Caco-2 (cell line): ENCODE results near the gene PHC2. TPM values are rescaled to one million over a fixed set of nuclear protein-coding genes. Genes with fewer than 3 reads are reported as not detected.
A peak's percentile ranks its signal among the peaks of the same experiment; 100 is the strongest.

Experiments
- BruUV-seq: library from RNA; stranded (reverse); fragments of 400-500 nt; replicated peaks from 2 replicates; lab custom pipeline; 2021; lab: Mats Ljungman, UMichigan
- CTCF ChIA-PET: fragments of 300-600 bp; sonication (Branson Sonifier 250); formaldehyde crosslinking; loops from one replicate; lab custom pipeline; 2022; ENCODE audit warnings: antibody characterized with exemption; lab: Charles Lee
- POLR2A ChIA-PET: fragments of 300-600 bp; sonication (Branson Sonifier 250); formaldehyde crosslinking; loops from one replicate; lab custom pipeline; 2022; ENCODE audit warnings: antibody characterized with exemption; lab: Charles Lee
- DNase-seq, 2 experiments: peaks; one replicate each; pipeline versions ENCODE4 v3.0.0 to v3.0.0-alpha.2; 2020 to 2022
- H3K27me3 ChIP-seq: replicated peaks from 2 replicates; pipeline ENCODE4 v1.6.0; 2011; ENCODE audit warnings: low read length; ENCODE audit not compliant: control insufficient read depth, insufficient read depth
- H3K36me3 ChIP-seq: 2 replicates; pipeline ENCODE4 v1.5.1; 2011; ENCODE audit warnings: low read length; ENCODE audit not compliant: control insufficient read depth, insufficient read depth
- H3K4me1 ChIP-seq: fragments of 250-450 bp; sonication (Bioruptor Pico); 2 replicates; pipeline ENCODE4 v1.5.1; 2020; ENCODE audit warnings: mild to moderate bottlenecking
- H3K4me3 ChIP-seq: 2 replicates; pipeline ENCODE4 v1.5.1; 2011; ENCODE audit warnings: low read depth, mild to moderate bottlenecking, control low read depth, low read length
- H3K9me3 ChIP-seq: fragments of 250-450 bp; sonication (Bioruptor Pico); 2 replicates; pipeline ENCODE4 v1.5.1; 2020; ENCODE audit warnings: mild to moderate bottlenecking, moderate library complexity
- H3K27ac Mint-ChIP-seq: one replicate; pipeline ENCODE4 v1.8.0; 2022; ENCODE audit warnings: mixed read lengths; ENCODE audit not compliant: unreplicated experiment
- H3K27me3 Mint-ChIP-seq: one replicate; pipeline ENCODE4 v1.8.0; 2022; ENCODE audit warnings: mixed read lengths; ENCODE audit not compliant: insufficient read depth, unreplicated experiment
- H3K36me3 Mint-ChIP-seq: one replicate; pipeline ENCODE4 v1.8.0; 2022; ENCODE audit warnings: mild to moderate bottlenecking, mixed read lengths; ENCODE audit not compliant: insufficient read depth, unreplicated experiment
- H3K4me1 Mint-ChIP-seq: one replicate; pipeline ENCODE4 v1.8.0; 2022; ENCODE audit warnings: low read depth, mixed read lengths; ENCODE audit not compliant: unreplicated experiment
- H3K4me3 Mint-ChIP-seq: one replicate; pipeline ENCODE4 v1.8.0; 2022; ENCODE audit warnings: mild to moderate bottlenecking, moderate library complexity, mixed read lengths; ENCODE audit not compliant: unreplicated experiment
- H3K9me3 Mint-ChIP-seq: one replicate; pipeline ENCODE4 v1.8.0; 2022; ENCODE audit warnings: mixed read lengths; ENCODE audit not compliant: unreplicated experiment
- intact Hi-C: fragments of 100-400 bp; cut with micrococcal nuclease; formaldehyde crosslinking; loops from one replicate; pipeline ENCODE4 v1.10.0; 2022; ENCODE audit not compliant: unreplicated experiment
- total RNA-seq: library from RNA; stranded (reverse); gene quantifications from 2 replicates; pipeline ENCODE4 v1.2.3, GENCODE V29; 2022
- TF ChIP-seq, protein P1 (sequence below), 2 experiments: fragments of 200-600 bp in 1 of 2; IDR thresholded peaks; 1 replicate in 1 of 2; 2 replicates in 1 of 2; pipeline versions ENCODE4 v1.5.1 to v1.8.0; 2011 to 2022; ENCODE audit warnings: antibody characterized with exemption in 1 of 2, control low read depth in 1 of 2, inconsistent platforms in 1 of 2, low read depth in 1 of 2, low read length in 1 of 2, mild to moderate bottlenecking in 1 of 2, moderate library complexity in 1 of 2; ENCODE audit not compliant: insufficient read depth in 1 of 2, severe bottlenecking in 1 of 2, unreplicated experiment in 1 of 2

Gene PHC2
- total RNA-seq, 1 experiment from 2014 or later, result 35.2 TPM

DNA sequence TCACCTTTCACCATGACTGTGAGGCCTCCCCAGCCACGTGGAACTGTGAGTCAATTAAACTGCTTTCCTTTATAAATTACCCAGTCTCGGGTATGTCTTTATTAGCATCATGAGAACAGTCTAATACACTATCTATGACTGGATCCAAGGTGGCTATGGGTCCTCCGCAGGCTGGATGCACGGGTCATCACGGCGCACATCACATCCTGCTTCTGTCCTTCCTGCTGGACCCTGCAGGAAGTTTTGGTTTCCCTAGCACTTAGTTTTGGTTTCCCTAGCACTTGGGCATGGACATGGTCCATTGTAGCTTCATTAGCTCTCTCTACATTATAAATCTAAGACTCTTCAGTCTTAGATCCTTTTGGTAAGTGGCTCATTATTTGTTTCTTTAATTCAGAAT is 14.2 kb upstream of the PHC2 start:
- Histone ChIP-seq H3K4me3 (no peak overlapping the region), H3K4me1 (no peaks in the 10 kb centered on the region), H3K9me3 (peaks cover 3% of the 10 kb centered on the region; the same call in 1 of the 2 replicates), H3K27me3 (no peaks in the 10 kb centered on the region), H3K36me3 (no peaks in the 10 kb centered on the region)
- TF ChIP-seq, protein P1, sequence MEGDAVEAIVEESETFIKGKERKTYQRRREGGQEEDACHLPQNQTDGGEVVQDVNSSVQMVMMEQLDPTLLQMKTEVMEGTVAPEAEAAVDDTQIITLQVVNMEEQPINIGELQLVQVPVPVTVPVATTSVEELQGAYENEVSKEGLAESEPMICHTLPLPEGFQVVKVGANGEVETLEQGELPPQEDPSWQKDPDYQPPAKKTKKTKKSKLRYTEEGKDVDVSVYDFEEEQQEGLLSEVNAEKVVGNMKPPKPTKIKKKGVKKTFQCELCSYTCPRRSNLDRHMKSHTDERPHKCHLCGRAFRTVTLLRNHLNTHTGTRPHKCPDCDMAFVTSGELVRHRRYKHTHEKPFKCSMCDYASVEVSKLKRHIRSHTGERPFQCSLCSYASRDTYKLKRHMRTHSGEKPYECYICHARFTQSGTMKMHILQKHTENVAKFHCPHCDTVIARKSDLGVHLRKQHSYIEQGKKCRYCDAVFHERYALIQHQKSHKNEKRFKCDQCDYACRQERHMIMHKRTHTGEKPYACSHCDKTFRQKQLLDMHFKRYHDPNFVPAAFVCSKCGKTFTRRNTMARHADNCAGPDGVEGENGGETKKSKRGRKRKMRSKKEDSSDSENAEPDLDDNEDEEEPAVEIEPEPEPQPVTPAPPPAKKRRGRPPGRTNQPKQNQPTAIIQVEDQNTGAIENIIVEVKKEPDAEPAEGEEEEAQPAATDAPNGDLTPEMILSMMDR (IDR thresholded peaks at IDR 0.05; ENCODE audit: insufficient read depth in 1 of 2, low read depth in 1 of 2, low read length in 1 of 2, severe bottlenecking in 1 of 2, unreplicated experiment in 1 of 2), result no peak
- ChIA-PET CTCF (interaction anchor here (0.5 kb wide), 1 partner anchor 345 kb away, joined by 3 read pairs; no protein-coding TSS in a partner anchor), POLR2A (no interaction called here)
- Mint-ChIP-seq H3K36me3 (no peaks in the 10 kb centered on the region), H3K9me3 (no peaks in the 10 kb centered on the region), H3K27ac (no peak overlapping the region), H3K4me1 (no peaks in the 10 kb centered on the region), H3K27me3 (peaks cover 8% of the 10 kb centered on the region), H3K4me3 (no peak overlapping the region)
- DNase-seq, result no peak
- intact Hi-C loops, result no loop called here
- no TSS peak for BruUV-seq

DNA sequence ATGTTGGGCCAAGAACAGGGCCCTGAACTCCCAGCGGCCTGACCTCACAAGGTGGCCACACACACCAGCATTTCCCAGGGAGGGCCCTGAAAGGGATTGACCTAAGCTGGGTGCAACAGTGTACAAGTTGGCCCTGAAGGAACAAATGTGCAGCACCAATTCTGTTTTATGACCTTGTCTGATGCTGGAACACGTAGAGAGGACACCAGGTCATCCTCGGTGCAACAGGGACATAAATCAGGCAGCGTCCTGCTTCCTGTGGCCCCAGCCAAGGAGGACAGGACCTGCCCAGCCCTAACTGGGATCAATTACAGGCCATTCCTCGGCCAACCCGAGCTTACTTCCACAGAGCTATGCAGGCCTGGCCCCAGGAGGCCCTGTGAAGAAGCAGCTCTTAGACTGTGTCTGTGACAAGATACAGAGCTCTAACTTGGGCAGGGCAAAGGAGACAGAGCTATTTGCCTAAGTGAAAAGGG is 12.8 kb upstream of the PHC2 start:
- intact Hi-C loops, result no loop called here
- CTCF ChIA-PET, result interaction anchor here (0.5 kb wide), 1 partner anchor 18 kb away, joined by 4 read pairs; no protein-coding TSS in a partner anchor
- POLR2A ChIA-PET, result no interaction called here

DNA sequence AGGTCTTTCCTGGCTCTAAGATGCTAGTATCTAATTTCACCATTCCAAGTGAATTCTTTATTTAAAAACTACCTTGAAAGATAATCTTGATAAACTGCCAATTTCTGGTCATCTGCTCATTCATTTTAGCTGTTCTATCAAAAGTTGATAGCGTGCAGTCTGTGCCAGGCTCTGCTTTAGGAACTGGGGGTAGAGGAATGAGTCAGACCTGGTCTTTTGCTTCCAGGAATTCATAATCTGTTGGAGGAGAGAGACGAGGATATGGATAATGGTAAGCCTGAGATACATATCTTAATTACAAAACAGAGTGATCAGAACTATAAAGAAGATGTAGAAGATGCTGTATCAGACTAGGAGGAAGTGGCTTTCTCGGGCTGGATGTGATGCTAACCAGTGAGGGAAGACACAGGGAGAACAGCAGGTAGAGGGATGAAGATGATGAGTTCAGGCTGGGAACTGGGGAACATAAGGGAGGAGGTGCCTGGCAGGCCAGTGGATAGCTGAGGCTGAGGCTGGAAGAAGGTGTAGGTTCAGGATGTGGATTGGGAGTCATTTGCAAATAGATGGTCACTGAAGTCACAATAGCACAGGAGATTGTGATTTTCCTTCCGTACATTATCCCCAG is 12.3 kb upstream of the PHC2 start:
- Histone ChIP-seq H3K4me3 (no peak overlapping the region), H3K9me3 (peaks cover 3% of the 10 kb centered on the region; the same call in 1 of the 2 replicates), H3K27me3 (no peaks in the 10 kb centered on the region), H3K36me3 (no peaks in the 10 kb centered on the region), H3K4me1 (no peaks in the 10 kb centered on the region)
- no TSS peak for BruUV-seq
- DNase-seq, result no peak
- Mint-ChIP-seq H3K27me3 (peaks cover 5% of the 10 kb centered on the region), H3K9me3 (no peaks in the 10 kb centered on the region), H3K4me3 (no peak overlapping the region), H3K27ac (no peak overlapping the region), H3K4me1 (no peaks in the 10 kb centered on the region), H3K36me3 (no peaks in the 10 kb centered on the region)
- POLR2A ChIA-PET, result no interaction called here
- CTCF ChIA-PET, result no interaction called here
- intact Hi-C loops, result no loop called here
- TF ChIP-seq, protein P1 (IDR thresholded peaks at IDR 0.05; ENCODE audit: insufficient read depth in 1 of 2, low read depth in 1 of 2, low read length in 1 of 2, severe bottlenecking in 1 of 2, unreplicated experiment in 1 of 2), result no peak

More for the DNA sequence above, 12.8 kb upstream of the PHC2 start:
- Histone ChIP-seq H3K27me3 (no peaks in the 10 kb centered on the region), H3K4me3 (no peak overlapping the region), H3K4me1 (no peaks in the 10 kb centered on the region), H3K9me3 (peaks cover 3% of the 10 kb centered on the region; the same call in 1 of the 2 replicates), H3K36me3 (no peaks in the 10 kb centered on the region)
- TF ChIP-seq, protein P1 (IDR thresholded peaks at IDR 0.05; ENCODE audit: insufficient read depth in 1 of 2, low read depth in 1 of 2, low read length in 1 of 2, severe bottlenecking in 1 of 2, unreplicated experiment in 1 of 2), result no peak
- H3K4me3 Mint-ChIP-seq, result no peak overlapping the region
- BruUV-seq, result no TSS peak
- peaks cover 8% of the 10 kb centered on the region for H3K27me3 Mint-ChIP-seq
- DNase-seq, result peak in 1 of 2 experiments; percentile 45
- H3K4me1 Mint-ChIP-seq, result no peaks in the 10 kb centered on the region
- no peak overlapping the region for H3K27ac Mint-ChIP-seq
- H3K36me3 Mint-ChIP-seq, result no peaks in the 10 kb centered on the region
- H3K9me3 Mint-ChIP-seq, result no peaks in the 10 kb centered on the region
